ENCODE measurements around the gene PAK6.
A peak's percentile ranks its signal among the peaks of the same experiment; 100 is the strongest.

PAK6 gene

GRCh38 chr15:40241269-40242212, 2.7 kb downstream of the PAK6 start:
- DNase-seq (ENCODE audit: low spot score) = peak; percentile 45

GRCh38 chr15:40242213-40242599, 3.3 kb downstream of the PAK6 start:
- DNase-seq (ENCODE audit: low spot score) = peak; percentile 35

GRCh38 chr15:40242601-40243000, 3.7 kb downstream of the PAK6 start:
- DNase-seq (ENCODE audit: low spot score) = peak; percentile 37

- no peak for DNase-seq (ENCODE audit: low spot score)
Measured at GRCh38 chr15:40243126-40243810, 4.4 kb downstream of the PAK6 start.

- DNase-seq (ENCODE audit: low spot score) = peak; percentile 43
Measured at GRCh38 chr15:40244961-40245523, 6.2 kb downstream of the PAK6 start.

- no peak for DNase-seq (ENCODE audit: low spot score)
Measured at GRCh38 chr15:40245666-40246450, 7.0 kb downstream of the PAK6 start.

GRCh38 chr15:40246496-40247280, 7.8 kb downstream of the PAK6 start:
- DNase-seq (ENCODE audit: low spot score) = no peak

- no peak for DNase-seq (ENCODE audit: low spot score)
Measured at GRCh38 chr15:40247406-40247971, 8.6 kb downstream of the PAK6 start.

GRCh38 chr15:40248006-40248783, 9.3 kb downstream of the PAK6 start:
- DNase-seq (ENCODE audit: low spot score) = no peak

- no peak for DNase-seq (ENCODE audit: low spot score)
Measured at GRCh38 chr15:40249477-40250303, 10.8 kb downstream of the PAK6 start.

- DNase-seq (ENCODE audit: low spot score) = no peak
Measured at GRCh38 chr15:40250304-40250656, 11.4 kb downstream of the PAK6 start.

GRCh38 chr15:40250771-40251483, 12.1 kb downstream of the PAK6 start:
- no peak for DNase-seq (ENCODE audit: low spot score)

- no peak for DNase-seq (ENCODE audit: low spot score)
Measured at GRCh38 chr15:40251486-40252140, 12.8 kb downstream of the PAK6 start.

GRCh38 chr15:40252141-40252437, 13.2 kb downstream of the PAK6 start:
- DNase-seq (ENCODE audit: low spot score) = no peak

- no peak for DNase-seq (ENCODE audit: low spot score)
Measured at GRCh38 chr15:40252438-40253166, 13.7 kb downstream of the PAK6 start.

- no peak for DNase-seq (ENCODE audit: low spot score)
Measured at GRCh38 chr15:40253167-40253790, 14.4 kb downstream of the PAK6 start.

- DNase-seq (ENCODE audit: low spot score) = no peak
Measured at GRCh38 chr15:40254452-40254851, 15.6 kb downstream of the PAK6 start.

Measured in ecto neural progenitor cell (in vitro differentiated cells).